ENCODE measurements around the gene NBEA. TPM values are rescaled to one million over a fixed set of nuclear protein-coding genes. Genes with fewer than 3 reads are reported as not detected.

Gene NBEA
- total RNA-seq, 1 experiment from 2014 or later = 4.1 TPM

DNA sequence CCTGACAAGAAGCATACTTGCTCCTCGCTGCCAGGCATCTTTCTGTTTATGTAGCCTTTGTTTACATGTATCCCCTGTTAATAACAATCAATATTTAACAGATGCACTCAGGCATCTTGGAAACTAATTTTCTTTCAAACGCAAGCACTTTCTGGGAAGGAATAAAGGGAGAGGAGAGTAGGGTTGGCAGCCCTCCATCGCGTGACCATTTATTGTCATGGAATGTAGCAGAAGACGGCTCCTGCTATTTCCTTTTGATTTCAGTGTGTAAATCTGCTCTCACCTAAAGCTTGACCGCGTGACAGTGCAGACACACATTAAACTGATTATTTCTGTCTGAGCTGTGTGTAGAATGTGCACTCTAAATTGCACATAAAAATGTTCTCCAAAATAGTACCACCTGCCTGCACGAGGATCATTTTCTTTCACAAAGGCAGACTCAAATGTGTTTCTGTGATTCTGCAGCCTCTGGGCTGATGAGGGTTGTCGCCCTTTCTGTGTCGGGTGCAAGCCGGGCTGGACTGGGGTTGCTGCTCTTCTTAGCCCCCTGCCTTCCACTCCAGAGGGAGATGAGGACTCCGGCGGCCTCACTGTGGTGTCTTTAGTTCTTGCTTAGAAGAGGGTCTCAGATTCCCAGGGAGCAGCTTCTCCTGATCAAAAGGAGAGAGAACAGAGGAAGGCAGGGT lies 757.9 kb downstream of the NBEA start (continued):
- TF ChIP-seq TCF7L2 (IDR thresholded peaks at IDR 0.05; ENCODE audit: borderline replicate concordance, extremely low read depth, insufficient read depth, insufficient read length) = no peak

DNA sequence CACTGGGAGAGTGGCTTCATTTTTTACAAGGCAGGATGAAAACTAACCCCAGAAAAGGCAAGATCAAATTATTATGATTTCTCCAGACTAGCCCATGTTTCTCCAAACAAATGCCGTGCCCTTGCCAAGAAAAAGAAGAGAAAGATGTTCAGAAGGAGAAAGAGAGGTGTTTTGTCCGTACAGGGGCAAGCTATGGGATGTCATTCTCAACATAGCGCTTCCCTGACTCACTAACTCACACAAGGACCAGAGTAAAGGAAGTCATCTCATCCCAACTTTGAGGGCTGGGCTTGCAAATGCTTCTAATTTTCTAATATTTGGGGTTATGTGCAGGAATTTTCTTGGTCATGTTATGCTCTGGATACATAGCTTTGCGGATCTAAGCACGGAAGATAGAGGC lies 758.6 kb downstream of the NBEA start:
- intact Hi-C loops (cut with micrococcal nuclease) = no loop called here
- H3K4me2 ChIP-seq (ENCODE audit: low read length) = no peak overlapping the region
- H3K27ac ChIP-seq (ENCODE audit: low read depth, low read length) = no peak overlapping the region
- H3K9me3 ChIP-seq (ENCODE audit: control insufficient read depth in 1 of 2, insufficient read depth in 1 of 2, low read depth in 1 of 2, low read length in 2 of 2) = no peaks in the 10 kb centered on the region
- no peaks in the 10 kb centered on the region for H3K36me3 ChIP-seq (ENCODE audit: control insufficient read depth in 1 of 2, insufficient read depth in 2 of 2, low read length in 2 of 2)
- DNase-seq (ENCODE audit: low read depth, low spot score) = no peak
- no peaks in the 10 kb centered on the region for H3K79me2 ChIP-seq (ENCODE audit: insufficient read depth, low read length)
- TF ChIP-seq CBX3 (IDR thresholded peaks at IDR 0.05; ENCODE audit: low read depth) (no peak), TCF7L2 (IDR thresholded peaks at IDR 0.05; ENCODE audit: borderline replicate concordance, extremely low read depth, insufficient read depth, insufficient read length) (no peak), SIN3A (IDR thresholded peaks at IDR 0.05; ENCODE audit: low read depth) (no peak), CEBPB (IDR thresholded peaks at IDR 0.05; ENCODE audit: low read depth) (no peak)
- TF ChIP-seq, protein P1, sequence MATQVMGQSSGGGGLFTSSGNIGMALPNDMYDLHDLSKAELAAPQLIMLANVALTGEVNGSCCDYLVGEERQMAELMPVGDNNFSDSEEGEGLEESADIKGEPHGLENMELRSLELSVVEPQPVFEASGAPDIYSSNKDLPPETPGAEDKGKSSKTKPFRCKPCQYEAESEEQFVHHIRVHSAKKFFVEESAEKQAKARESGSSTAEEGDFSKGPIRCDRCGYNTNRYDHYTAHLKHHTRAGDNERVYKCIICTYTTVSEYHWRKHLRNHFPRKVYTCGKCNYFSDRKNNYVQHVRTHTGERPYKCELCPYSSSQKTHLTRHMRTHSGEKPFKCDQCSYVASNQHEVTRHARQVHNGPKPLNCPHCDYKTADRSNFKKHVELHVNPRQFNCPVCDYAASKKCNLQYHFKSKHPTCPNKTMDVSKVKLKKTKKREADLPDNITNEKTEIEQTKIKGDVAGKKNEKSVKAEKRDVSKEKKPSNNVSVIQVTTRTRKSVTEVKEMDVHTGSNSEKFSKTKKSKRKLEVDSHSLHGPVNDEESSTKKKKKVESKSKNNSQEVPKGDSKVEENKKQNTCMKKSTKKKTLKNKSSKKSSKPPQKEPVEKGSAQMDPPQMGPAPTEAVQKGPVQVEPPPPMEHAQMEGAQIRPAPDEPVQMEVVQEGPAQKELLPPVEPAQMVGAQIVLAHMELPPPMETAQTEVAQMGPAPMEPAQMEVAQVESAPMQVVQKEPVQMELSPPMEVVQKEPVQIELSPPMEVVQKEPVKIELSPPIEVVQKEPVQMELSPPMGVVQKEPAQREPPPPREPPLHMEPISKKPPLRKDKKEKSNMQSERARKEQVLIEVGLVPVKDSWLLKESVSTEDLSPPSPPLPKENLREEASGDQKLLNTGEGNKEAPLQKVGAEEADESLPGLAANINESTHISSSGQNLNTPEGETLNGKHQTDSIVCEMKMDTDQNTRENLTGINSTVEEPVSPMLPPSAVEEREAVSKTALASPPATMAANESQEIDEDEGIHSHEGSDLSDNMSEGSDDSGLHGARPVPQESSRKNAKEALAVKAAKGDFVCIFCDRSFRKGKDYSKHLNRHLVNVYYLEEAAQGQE (IDR thresholded peaks at IDR 0.05; ENCODE audit: low read depth) = no peak
- TF ChIP-seq, protein P2, sequence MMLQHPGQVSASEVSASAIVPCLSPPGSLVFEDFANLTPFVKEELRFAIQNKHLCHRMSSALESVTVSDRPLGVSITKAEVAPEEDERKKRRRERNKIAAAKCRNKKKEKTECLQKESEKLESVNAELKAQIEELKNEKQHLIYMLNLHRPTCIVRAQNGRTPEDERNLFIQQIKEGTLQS (IDR thresholded peaks at IDR 0.05) = no peak
- ChIA-PET CTCF (no interaction called here), POLR2A (no interaction called here), RAD21 (ENCODE audit: low non-redundant PET in 1 of 2, low total read pairs in 2 of 2, uncharacterized antibody in 2 of 2, unreplicated experiment in 2 of 2) (no interaction called here)
- no peak for ATAC-seq
- peaks cover 4 to 6% of the 10 kb centered on the region in 2 experiments; a peak in 2 of 4 replicates for H3K4me1 ChIP-seq (ENCODE audit: control insufficient read depth in 1 of 2, insufficient read depth in 2 of 2, low read length in 2 of 2)
- H3K9me2 ChIP-seq (ENCODE audit: insufficient read depth) = no peaks in the 10 kb centered on the region
- no peaks in the 10 kb centered on the region for H4K20me1 ChIP-seq (ENCODE audit: insufficient read depth)
- no peak overlapping the region for H2AFZ ChIP-seq (ENCODE audit: low read depth, low read length, poor library complexity, severe bottlenecking)
- H3K27me3 ChIP-seq (ENCODE audit: insufficient read depth, low read length) = 0 out of 2 replicates have a peak, but pooled peaks cover 3% of the 10 kb centered on the region
- H3K4me3 ChIP-seq (replicated peaks in 1 of 2; ENCODE audit: low read depth in 1 of 2, low read length in 2 of 2) = no peak overlapping the region
- H3K9ac ChIP-seq (ENCODE audit: low read length) = no peak overlapping the region
- BruUV-seq (replicated peaks) = no TSS peak
